ENCODE results near the gene WDR75. TPM values are rescaled to one million over a fixed set of nuclear protein-coding genes. Genes with fewer than 3 reads are reported as not detected.
"Not testable (repeated sequence)": the region's sequence is repeated elsewhere in the genome, so short reads cannot be mapped to it uniquely, and the experiment has no call there.

Gene WDR75
- total RNA-seq, 1 experiment from 2014 or later = 288 TPM

GRCh38 chr2:189466656-189467055 is 25.4 kb downstream of the WDR75 start:
- Histone ChIP-seq H3K27ac (no peak overlapping the region), H3K36me3 (peaks cover 100% of the 10 kb centered on the region), H3K9me3 (replicated peaks) (no peaks in the 10 kb centered on the region), H3K4me1 (no peaks in the 10 kb centered on the region), H3K4me3 (no peak overlapping the region), H3K27me3 (no peaks in the 10 kb centered on the region)
- peak; percentile 53 to 77 for DNase-seq

- H3K9me3 ChIP-seq (replicated peaks) = no peaks in the 10 kb centered on the region
- DNase-seq = no peak
- H3K27me3 ChIP-seq = no peaks in the 10 kb centered on the region
- no peaks in the 10 kb centered on the region for H3K4me1 ChIP-seq
- no peak overlapping the region for H3K4me3 ChIP-seq
- no peak overlapping the region for H3K27ac ChIP-seq
- peaks cover 100% of the 10 kb centered on the region for H3K36me3 ChIP-seq
Measured at GRCh38 chr2:189467160-189467559, 25.9 kb downstream of the WDR75 start.

- no peak for DNase-seq
- peaks cover 100% of the 10 kb centered on the region for H3K36me3 ChIP-seq
Measured at GRCh38 chr2:189467593-189467992, 26.3 kb downstream of the WDR75 start.

GRCh38 chr2:189474526-189474925 is 33.3 kb downstream of the WDR75 start:
- Histone ChIP-seq H3K27ac (no peak overlapping the region), H3K4me3 (no peak overlapping the region), H3K9me3 (replicated peaks) (no peaks in the 10 kb centered on the region), H3K36me3 (peaks cover 76% of the 10 kb centered on the region), H3K27me3 (no peaks in the 10 kb centered on the region), H3K4me1 (no peaks in the 10 kb centered on the region)
- no peak for DNase-seq

More at GRCh38 chr2:189467593-189467992, 26.3 kb downstream of the WDR75 start:
- Histone ChIP-seq H3K27me3 (no peaks in the 10 kb centered on the region), H3K4me3 (no peak overlapping the region), H3K4me1 (no peaks in the 10 kb centered on the region), H3K27ac (no peak overlapping the region), H3K9me3 (replicated peaks) (no peaks in the 10 kb centered on the region)

- H3K9me3 ChIP-seq (replicated peaks) = no peaks in the 10 kb centered on the region
- no peak for DNase-seq
- no peaks in the 10 kb centered on the region for H3K27me3 ChIP-seq
- no peaks in the 10 kb centered on the region for H3K4me1 ChIP-seq
- no peak overlapping the region for H3K4me3 ChIP-seq
- H3K27ac ChIP-seq = no peak overlapping the region
- peaks cover 43% of the 10 kb centered on the region for H3K36me3 ChIP-seq
Measured at GRCh38 chr2:189477756-189478155, 36.5 kb downstream of the WDR75 start.

- H3K4me3 ChIP-seq; H3K9me3 ChIP-seq (replicated peaks); H3K27ac ChIP-seq; DNase-seq; H3K4me1 ChIP-seq; H3K27me3 ChIP-seq: not testable (repeated sequence)
- H3K36me3 ChIP-seq = peaks cover 38% of the 10 kb centered on the region
Measured at GRCh38 chr2:189478289-189478688, 37.0 kb downstream of the WDR75 start.

- Histone ChIP-seq H3K27ac (no peak overlapping the region), H3K9me3 (replicated peaks) (no peaks in the 10 kb centered on the region), H3K4me3 (no peak overlapping the region), H3K4me1 (no peaks in the 10 kb centered on the region), H3K27me3 (no peaks in the 10 kb centered on the region), H3K36me3 (peaks cover 10% of the 10 kb centered on the region)
- DNase-seq = no peak
Measured at GRCh38 chr2:189481071-189481470, 39.8 kb downstream of the WDR75 start.

- Histone ChIP-seq H3K27ac (no peak overlapping the region), H3K4me3 (no peak overlapping the region), H3K9me3 (replicated peaks) (no peaks in the 10 kb centered on the region), H3K4me1 (no peaks in the 10 kb centered on the region), H3K27me3 (no peaks in the 10 kb centered on the region), H3K36me3 (no peaks in the 10 kb centered on the region)
- DNase-seq = no peak
Measured at GRCh38 chr2:189483571-189483970, 42.3 kb downstream of the WDR75 start.

- no peak overlapping the region for H3K4me3 ChIP-seq
- no peaks in the 10 kb centered on the region for H3K36me3 ChIP-seq
- DNase-seq = no peak
- no peaks in the 10 kb centered on the region for H3K27me3 ChIP-seq
- no peak overlapping the region for H3K27ac ChIP-seq
- no peaks in the 10 kb centered on the region for H3K9me3 ChIP-seq (replicated peaks)
- no peaks in the 10 kb centered on the region for H3K4me1 ChIP-seq
Measured at GRCh38 chr2:189483980-189484740, 42.9 kb downstream of the WDR75 start.

- DNase-seq = no peak
- no peaks in the 10 kb centered on the region for H3K27me3 ChIP-seq
Measured at GRCh38 chr2:189485146-189485545, 43.9 kb downstream of the WDR75 start.

GRCh38 chr2:189486237-189486770 is 45.0 kb downstream of the WDR75 start:
- Histone ChIP-seq H3K9me3 (replicated peaks) (no peaks in the 10 kb centered on the region), H3K27me3 (no peaks in the 10 kb centered on the region), H3K27ac (no peak overlapping the region), H3K4me1 (no peaks in the 10 kb centered on the region), H3K4me3 (no peak overlapping the region), H3K36me3 (no peaks in the 10 kb centered on the region)
- DNase-seq = no peak

More at GRCh38 chr2:189485146-189485545, 43.9 kb downstream of the WDR75 start:
- Histone ChIP-seq H3K4me1 (no peaks in the 10 kb centered on the region), H3K9me3 (replicated peaks) (no peaks in the 10 kb centered on the region), H3K27ac (no peak overlapping the region), H3K4me3 (no peak overlapping the region), H3K36me3 (no peaks in the 10 kb centered on the region)

- Histone ChIP-seq H3K4me1 (no peaks in the 10 kb centered on the region), H3K4me3 (no peak overlapping the region), H3K36me3 (no peaks in the 10 kb centered on the region), H3K9me3 (replicated peaks) (no peaks in the 10 kb centered on the region), H3K27me3 (no peaks in the 10 kb centered on the region), H3K27ac (no peak overlapping the region)
- DNase-seq = no peak
Measured at GRCh38 chr2:189487283-189488007, 46.2 kb downstream of the WDR75 start.

- no peaks in the 10 kb centered on the region for H3K36me3 ChIP-seq
Measured at GRCh38 chr2:189488008-189488310, 46.7 kb downstream of the WDR75 start.

GRCh38 chr2:189492451-189492850 is 51.2 kb downstream of the WDR75 start:
- no peak overlapping the region for H3K27ac ChIP-seq
- H3K36me3 ChIP-seq = no peaks in the 10 kb centered on the region
- H3K4me1 ChIP-seq = no peaks in the 10 kb centered on the region
- no peaks in the 10 kb centered on the region for H3K9me3 ChIP-seq (replicated peaks)
- H3K4me3 ChIP-seq = no peak overlapping the region
- no peaks in the 10 kb centered on the region for H3K27me3 ChIP-seq
- no peak for DNase-seq

More at GRCh38 chr2:189488008-189488310, 46.7 kb downstream of the WDR75 start:
- no peaks in the 10 kb centered on the region for H3K27me3 ChIP-seq
- no peaks in the 10 kb centered on the region for H3K4me1 ChIP-seq
- no peak overlapping the region for H3K27ac ChIP-seq
- no peak for DNase-seq
- no peaks in the 10 kb centered on the region for H3K9me3 ChIP-seq (replicated peaks)
- no peak overlapping the region for H3K4me3 ChIP-seq

- H3K4me1 ChIP-seq = no peaks in the 10 kb centered on the region
- no peaks in the 10 kb centered on the region for H3K27me3 ChIP-seq
- H3K36me3 ChIP-seq = no peaks in the 10 kb centered on the region
- H3K4me3 ChIP-seq = no peak overlapping the region
- no peaks in the 10 kb centered on the region for H3K9me3 ChIP-seq (replicated peaks)
- DNase-seq = no peak
- H3K27ac ChIP-seq = no peak overlapping the region
Measured at GRCh38 chr2:189498205-189498604, 56.9 kb downstream of the WDR75 start.

All from SJCRH30 (cell line).